Lower leg skin (tissue), 3 donors: ENCODE measurements around the gene RYR2.

Source experiments
- CTCF ChIP-seq, 3 donors: fragments of 450-650 bp; IDR thresholded peaks; one replicate each; pipeline ENCODE4 v1.5.1; 2016; ENCODE audit warnings: antibody characterized with exemption in 3 of 3, mild to moderate bottlenecking in 3 of 3, moderate library complexity in 2 of 3
- POLR2A ChIP-seq, 2 donors: fragments of 450-650 bp; IDR thresholded peaks; one replicate each; pipeline ENCODE4 v1.6.1; 2016 to 2017; ENCODE audit warnings: antibody characterized with exemption in 2 of 2, mild to moderate bottlenecking in 1 of 2, moderate library complexity in 1 of 2

GRCh38 chr1:237054313-237054712 is 12.3 kb downstream of the RYR2 start:
- TF ChIP-seq POLR2A (IDR thresholded peaks at IDR 0.05) (no peak), CTCF (IDR thresholded peaks at IDR 0.05) (no peak)
